Measurements from ENCODE around the gene MYL3.

MYL3 gene

DNA sequence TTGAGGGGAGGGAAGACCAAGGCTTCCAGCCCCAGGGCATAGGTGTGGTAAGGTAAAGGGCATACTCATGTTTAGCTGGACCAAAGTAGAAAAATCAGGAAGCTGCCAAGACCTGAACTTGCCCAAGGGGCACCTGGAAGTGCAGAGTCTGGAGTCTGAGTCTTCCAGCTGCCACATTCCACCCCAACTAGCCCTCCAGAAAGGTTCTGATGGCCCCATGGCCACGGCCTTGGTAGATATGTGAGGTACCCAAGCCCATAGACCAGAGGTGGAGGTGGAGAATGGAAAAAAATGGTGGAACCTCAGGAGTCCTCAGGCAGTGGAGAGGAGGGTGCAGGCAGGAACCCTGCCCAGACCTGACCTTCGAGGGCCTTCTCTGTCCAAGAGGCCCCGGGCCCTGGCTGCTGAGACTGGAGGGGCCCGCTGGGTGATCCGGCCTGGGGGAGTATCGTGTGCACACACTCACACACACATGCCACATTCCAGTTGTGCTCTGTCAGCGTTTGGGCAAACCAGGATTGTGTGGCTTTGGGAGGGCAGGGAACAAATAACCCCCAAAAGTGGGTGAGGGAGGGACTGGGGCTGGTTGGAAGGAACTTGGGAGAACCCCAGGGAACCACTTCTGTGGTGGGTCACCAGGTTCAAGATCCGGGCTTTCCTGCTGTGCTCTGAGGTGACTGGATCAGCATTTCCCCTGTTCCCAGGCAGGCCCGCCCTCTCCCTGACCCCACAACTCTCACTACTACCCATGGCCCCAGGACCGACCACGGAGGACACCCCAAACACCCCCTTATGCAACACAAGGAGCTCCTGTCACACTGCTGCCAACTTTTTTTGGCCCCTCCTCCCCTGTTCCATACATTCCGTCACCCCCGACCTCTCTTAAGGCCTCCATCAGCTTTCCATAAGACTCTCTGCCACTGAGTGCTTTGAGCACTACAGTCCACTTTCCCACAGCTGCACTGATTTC lies 11.6 kb downstream of the MYL3 start:
- no peak for DNase-seq (ENCODE audit: low read depth in 2 of 2, low spot score in 1 of 2)

DNA sequence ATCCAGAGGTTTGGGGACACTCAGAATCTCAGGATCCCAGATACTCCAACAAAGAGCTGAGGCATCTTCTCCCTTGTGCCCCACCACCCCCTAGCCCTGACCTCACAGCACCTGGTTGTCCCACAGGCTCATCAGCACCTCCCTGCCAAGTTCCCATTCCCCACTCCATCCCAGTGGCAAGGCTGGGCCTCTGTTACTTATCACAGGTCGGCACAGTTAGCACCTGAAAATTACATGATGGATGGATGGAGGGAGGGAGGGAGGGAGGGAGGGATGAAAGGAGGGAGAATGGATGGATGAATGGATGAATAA lies 12.8 kb downstream of the MYL3 start:
- DNase-seq (ENCODE audit: low read depth in 2 of 2, low spot score in 1 of 2): no peak

DNA sequence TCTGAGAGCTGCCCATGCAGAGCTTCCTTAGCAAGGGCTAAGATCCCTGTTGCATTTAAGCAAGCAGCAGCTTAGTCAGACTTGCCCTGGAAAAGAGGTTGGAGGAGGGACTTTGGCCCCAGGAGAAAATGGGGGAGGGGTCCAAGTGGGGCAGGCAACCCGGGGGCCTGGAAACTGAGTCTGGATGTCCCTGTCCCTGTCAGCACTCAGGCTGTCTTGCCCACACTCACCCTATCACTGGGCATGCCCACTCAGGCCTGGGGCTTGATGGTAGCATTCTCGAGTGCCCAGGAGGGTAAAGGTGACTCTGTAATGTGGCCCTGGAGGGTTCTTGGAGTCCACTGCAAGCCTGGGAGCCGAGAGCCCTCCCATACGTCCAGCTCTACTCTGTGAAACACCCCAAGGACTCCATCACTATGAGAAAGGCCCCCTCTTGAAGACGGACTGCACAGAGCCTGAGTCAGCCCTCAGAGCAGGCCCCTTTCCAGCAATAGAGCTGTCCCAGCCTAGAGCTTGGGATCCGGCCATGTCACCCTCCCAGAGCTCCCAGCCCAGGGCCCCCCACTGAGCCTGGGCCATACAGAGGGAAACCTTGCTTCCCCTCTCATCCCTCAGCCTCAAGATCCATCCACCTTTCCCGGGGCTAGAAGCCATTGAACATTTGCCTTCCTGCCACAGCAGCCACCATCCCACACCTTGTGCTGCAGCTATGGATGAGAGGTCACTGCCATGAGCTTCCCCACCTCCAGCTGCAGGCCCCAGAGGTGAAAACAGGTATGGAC lies 13.4 kb downstream of the MYL3 start:
- no peak for DNase-seq (ENCODE audit: low read depth in 2 of 2, low spot score in 1 of 2)

DNA sequence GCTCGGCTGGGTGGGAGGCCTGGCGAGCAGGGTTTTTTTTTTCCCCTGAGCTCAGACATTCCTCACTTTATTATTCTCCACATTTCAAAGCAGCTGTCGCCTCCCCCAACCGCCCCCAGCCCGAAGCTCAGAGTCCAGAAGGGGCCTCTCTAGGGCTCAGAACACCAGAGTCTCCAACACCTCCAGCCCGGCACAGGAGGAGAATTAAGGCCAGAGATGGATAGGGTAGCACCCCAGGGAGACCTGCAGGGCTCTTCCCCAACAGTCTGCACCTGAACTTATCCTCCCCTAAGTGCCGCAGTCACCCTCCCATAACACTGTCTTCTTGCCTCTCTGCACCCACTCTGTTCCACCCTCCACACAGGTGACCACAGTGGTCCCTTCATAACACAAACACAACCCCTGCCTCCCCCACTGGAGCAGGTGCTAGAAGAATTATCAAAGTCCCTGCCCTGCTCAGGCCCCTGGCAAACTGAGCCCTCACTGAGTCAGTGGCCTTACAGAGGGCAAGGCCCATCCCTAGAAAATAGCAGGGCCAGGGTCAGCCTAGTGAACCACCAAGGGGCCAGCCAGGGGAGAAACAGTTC lies 14.1 kb downstream of the MYL3 start:
- no peak for DNase-seq (ENCODE audit: low read depth in 2 of 2, low spot score in 1 of 2)

DNA sequence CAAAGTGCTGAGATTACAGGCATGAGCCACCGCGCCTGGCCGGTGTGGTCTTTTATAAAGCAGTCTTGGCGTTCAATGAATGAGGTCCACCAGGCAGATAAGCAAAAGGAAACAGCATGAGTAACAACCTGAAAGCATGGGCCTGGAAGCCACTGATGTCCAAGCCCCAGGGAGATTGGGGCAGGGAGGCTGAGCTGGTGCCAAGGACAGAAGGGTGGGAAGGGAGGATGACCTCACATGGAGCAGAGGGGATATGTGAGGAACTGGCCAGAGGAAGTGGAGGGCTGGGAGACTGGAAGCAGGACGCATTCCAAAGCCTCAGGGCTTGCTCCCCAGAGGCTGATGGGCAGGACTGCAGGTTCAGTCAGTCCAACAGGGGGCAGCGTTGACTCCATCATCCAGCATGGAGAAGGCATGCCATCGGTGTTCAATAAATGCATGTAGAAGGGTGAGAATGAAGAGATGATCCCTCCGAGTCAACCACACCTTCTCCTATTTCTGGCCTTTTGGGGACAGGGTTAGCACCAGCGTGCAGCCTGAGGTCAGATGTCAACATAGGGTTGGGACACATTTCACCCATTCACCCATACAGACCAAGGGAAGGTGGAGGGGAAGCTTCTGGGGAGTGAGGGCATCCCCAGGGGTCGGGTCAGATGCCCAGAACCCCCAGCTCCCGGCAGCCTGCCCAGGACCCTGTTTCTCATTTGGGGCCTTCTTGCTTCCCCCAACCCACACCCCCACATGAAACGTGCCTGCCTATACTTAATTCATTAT lies 14.8 kb downstream of the MYL3 start:
- no peak for DNase-seq (ENCODE audit: low read depth in 2 of 2, low spot score in 1 of 2)

DNA sequence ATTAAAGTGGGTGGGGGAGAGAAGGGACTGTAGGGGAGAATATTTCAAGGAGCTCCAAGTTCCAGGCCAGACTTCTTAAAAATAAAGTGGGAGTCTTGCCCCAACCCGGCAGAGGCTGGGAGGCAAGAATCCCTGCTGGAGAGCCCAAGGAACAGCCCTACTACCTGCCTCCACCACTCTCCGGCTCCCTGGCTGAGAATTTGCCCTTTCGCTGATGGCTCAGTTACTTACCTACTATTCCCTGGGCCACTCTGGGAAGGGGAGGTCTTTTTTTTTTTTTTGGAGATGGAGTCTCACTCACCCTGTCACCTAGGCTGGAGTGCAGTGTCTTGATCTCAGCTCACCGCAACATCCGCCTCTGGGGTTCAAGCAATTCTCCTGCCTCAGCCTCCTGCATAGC lies 15.5 kb downstream of the MYL3 start:
- no peak for DNase-seq (ENCODE audit: low read depth in 2 of 2, low spot score in 1 of 2)

DNA sequence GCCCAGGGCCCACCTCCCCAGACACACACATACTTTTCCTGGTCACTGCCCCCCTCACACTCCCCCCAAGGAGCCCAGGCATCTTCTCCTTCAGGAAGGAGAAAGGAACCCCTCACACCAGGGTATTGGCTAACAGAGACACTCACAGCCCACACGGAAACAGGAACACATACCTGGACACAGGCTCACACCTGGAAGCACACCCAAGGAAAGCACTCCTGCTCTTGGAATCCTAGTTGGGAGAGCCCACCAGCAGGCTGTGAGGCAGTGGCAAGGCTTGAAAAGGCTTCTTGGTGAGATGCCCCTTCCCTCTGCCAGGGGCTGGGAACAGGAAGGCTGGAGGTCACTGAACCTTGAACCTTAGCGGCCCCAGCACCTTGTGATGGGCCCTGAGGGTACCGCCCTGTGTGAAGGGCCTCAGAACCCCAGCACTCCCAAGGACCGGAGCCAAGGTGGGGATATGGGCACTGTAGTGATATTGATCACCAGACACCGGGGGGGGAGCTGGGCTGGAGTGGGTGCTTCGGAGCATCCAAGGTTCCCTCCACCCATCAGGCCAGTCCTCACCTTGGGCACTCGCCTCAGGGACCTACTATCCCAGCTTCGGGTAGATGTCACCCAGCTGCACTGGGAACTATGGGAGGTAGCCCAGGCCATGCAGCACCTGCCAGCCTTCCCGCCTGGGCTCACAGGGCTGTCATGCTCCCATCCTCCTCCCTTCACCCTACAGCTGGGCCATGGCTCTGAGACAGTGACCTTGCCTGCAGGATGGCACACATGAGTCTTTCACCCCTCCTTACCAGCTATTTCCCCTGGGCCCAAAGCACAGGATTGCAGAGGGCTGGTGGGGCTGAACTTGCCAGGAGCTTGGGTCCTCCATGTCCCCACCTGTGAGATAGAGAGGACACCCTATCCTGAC lies 16.4 kb downstream of the MYL3 start:
- DNase-seq (ENCODE audit: low read depth in 2 of 2, low spot score in 1 of 2): no peak

DNA sequence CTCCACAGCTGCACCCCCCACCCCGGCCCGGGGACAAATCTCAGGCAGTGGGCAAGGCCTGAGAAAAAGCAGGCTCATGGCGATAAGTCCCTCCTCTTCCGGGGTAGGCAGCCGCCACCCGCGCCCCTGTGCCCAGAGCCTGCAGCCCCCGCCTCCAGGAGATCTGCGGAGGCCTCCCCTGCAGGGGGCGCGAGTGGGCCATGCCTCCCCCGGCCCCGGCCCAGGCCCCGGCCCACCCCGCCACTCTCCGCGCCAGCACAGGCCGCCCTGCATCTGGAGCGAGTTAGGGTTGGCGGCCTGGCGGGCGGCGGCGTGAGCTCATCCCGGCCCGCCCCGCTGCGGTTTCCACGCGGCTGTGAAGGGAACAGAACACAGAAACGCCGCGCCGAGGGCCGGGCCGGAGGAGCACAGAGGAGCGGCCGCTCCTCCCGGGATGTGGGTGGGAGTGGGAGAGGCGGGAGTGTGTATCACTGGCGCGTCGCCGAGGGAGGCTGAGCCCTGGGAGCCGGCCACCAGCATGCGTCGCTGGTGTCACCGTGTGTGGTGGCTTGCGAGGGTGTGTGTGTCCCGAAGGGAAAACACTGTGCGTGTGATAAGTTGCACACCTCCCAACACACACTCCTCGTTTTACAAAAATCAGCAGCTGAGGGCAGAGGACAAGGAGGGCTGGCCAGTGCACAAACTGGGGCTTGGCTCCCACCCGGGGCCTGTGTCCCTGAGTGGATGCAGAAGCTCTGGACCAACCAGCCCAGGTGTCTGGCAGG lies 17.2 kb downstream of the MYL3 start:
- DNase-seq (ENCODE audit: low read depth in 2 of 2, low spot score in 1 of 2): peak; percentile 32 to 49

DNA sequence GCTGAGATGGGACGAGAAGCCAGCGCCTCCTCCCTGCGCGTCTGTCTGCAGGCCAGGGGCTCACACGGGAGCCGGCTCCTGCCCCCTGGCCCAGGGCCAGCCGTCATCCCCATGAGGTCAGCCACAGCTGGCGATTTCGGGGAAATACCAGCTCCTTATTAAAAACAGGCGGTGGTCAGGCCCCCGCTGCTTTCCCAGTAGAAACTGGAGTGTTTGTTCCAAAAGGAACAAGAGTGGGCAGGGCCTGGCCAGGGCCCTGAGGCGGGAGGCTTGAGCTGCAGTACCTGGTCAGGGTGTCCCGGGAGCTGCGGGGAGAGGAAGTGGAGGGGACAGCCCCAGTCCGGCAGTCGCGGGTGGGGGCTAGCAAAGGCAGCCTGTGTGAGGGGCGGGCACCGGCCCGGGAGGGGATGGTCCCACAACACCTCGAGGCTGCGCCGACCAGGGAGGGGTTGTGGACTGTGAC lies 17.8 kb downstream of the MYL3 start:
- DNase-seq (ENCODE audit: low read depth in 2 of 2, low spot score in 1 of 2): peak in 1 of 2 donors; percentile 14

DNA sequence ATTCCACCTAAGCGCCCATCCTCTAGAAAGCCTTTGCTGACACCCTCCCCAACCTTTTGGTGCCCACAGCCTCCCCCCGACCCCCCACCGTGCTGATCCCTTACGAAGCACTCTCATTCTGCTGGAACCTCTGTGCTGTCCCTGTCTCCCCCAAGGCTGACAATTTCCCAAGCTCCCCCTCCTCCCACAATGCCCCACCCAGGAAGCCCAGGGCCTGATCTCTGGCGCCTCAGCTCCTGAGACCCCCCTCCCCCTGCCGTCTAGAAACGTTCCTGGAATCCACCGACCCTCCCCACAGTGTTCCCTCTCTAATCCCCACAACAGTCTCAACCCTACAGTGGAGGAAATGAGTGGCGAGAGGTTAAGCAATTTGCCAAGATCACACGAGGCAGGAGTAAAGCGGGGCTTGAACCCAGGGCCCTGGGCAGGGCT lies 18.3 kb downstream of the MYL3 start:
- no peak for DNase-seq (ENCODE audit: low read depth in 2 of 2, low spot score in 1 of 2)

DNA sequence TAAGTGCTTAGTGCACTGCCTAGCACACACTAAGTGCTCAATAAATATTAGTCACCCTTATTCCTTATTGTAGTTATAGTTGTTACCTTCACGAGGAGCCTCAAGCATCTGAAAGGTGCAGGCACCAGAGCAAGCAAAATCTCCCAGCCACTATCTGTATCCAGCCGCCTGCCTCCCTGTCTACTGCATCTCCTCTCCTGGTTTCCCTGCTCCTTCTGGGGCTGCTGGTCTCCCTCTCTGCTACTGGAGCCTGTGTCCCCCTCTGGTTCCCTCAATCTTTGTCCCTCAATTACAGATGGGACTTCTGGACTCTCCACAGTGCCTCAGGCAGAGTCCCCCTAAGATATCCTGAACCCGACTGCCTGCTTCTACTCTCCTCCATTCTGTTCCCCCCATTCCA lies 18.8 kb downstream of the MYL3 start:
- DNase-seq (ENCODE audit: low read depth in 2 of 2, low spot score in 1 of 2): no peak

DNA sequence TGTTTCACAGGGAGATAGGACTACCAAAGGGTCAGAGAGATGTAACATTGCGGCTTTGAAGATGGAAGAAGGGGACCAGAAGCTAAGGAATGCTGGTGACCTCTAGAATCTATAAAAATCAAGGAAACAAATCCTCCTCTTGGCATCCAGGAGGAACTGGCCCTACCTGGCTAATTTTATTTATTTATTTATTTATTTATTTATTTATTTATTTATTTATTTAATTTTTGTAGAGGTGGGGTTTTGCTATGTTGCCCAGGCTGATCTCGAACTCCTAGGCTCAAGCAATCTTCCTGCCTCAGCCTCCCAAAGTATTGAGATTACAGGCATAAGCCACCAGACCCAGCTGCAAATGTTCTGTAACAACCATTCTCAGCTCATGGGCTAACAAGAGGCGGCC lies 19.7 kb downstream of the MYL3 start:
- DNase-seq (ENCODE audit: low read depth in 2 of 2, low spot score in 1 of 2): no peak

DNA sequence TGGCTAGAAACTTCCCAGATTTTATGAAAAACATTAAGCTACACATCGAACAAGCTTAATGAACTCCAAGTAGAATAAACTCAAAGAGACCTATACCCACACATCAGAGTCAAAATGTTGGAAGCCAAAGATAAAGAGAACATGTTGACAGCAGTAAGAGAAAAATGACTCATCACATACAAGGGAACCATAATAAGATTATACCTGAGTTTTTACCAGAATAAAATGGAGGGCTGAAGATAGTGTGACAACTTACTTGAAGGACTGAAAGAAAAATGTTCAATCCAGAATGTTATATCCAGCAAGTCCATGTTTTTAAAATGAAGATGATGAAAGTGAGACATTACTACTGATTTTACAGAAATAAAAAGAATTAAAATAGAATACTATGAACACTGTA lies 22.8 kb downstream of the MYL3 start:
- DNase-seq (ENCODE audit: low read depth in 2 of 2, low spot score in 1 of 2): no peak

DNA sequence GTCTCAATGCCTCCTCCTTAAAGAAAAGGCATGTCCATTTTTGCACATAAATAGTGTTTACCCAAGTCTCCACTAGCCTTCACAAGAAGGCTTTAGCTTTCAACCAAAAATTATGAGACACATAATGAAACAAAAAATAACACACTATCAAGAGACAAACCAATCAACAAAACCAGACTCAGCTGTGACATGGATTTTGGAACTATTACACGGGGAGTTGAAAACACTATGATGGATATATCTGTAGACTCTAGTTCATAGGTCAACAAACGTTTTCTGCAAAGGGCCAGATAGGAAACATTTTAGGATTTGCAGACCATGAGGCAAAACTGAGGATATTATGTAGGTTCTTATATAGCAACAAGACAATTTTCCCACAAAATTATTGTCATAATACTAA lies 24.9 kb downstream of the MYL3 start:
- no peak for DNase-seq (ENCODE audit: low read depth in 2 of 2, low spot score in 1 of 2)

DNA sequence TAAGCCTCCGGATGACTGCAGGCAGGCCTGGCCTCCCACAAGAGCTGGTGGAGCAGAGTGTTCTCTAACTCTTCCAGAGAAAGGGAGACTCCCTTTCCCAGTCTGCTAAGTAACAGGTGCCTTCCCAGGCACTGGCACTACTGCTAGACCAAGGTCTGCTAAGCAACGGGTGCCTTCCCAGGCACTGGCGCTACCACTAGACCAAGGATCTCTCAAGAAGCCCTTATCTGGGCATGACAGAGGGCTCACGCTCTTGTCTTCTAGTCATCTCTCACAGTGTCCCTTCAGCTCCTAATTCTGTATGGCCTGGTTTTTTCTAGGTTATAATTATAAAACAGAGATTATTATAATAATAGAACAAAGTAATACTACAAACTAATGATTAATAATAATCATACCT lies 27.8 kb downstream of the MYL3 start:
- no peak for DNase-seq (ENCODE audit: low read depth in 2 of 2, low spot score in 1 of 2)

DNA sequence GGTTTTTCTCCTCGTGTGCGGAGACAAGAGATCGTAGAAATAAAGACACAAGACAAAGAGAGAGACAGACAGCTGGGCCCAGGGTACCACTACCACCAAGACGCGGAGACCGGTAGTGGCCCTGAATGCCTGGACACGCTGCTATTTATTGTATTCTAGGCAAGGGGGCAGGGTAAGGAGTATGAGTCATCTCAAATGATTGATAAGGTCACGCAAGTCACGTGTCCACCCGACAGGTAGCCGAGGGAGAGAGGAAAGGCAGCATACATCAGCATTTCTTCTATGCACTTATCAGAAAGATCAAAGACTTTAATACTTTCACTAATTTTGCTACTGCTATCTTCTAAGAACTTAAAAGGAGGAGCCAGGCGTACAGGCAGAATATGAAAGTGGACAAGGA lies 28.2 kb downstream of the MYL3 start:
- DNase-seq (ENCODE audit: low read depth in 2 of 2, low spot score in 1 of 2): no peak

DNA sequence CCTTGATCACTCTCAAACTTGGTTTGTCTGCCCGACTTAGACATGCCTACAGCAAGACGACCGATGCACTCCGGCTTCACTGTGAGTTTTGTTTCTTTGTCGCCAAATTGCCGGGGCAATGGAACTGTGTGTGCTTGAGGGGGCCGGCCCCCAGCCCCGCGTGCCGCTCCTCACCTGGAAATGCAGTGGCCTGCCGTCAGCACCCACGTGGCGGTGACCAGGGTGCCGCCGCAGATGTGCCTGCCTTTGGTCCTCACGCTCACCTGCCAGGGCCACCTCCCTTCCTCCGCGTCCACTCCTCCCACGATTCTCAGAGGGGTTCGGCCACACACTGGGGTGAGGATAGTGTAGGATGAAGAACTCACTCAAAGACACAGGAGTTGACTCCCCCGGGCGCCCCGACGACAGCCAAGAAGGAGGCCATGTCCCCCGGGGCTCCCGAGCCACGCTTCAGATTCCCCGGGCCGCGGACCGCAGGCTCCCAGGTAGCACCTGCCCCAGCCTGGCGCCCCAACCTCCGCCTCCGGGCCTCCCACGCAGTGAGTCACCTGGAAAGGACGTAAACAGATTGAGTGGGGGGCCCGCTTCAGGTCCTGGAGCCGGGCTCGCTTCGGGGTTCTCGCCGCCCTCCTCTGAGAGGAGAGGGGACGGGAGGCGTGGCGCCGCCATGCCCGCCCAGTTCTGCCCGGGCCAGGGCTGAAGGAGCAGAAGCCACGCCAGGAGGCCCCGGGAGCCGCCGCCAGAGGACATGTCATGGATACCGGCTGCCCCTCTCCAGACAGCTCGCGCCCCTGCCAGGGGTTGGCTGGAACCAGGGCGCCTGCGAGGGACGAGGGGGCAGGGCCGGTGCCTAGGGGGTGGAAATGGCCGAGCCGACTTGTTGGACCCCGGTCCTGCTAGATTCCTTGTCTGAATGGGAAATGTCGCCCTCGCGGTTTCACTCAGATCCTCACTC lies 29.6 kb downstream of the MYL3 start:
- no peak for DNase-seq (ENCODE audit: low read depth in 2 of 2, low spot score in 1 of 2)

DNA sequence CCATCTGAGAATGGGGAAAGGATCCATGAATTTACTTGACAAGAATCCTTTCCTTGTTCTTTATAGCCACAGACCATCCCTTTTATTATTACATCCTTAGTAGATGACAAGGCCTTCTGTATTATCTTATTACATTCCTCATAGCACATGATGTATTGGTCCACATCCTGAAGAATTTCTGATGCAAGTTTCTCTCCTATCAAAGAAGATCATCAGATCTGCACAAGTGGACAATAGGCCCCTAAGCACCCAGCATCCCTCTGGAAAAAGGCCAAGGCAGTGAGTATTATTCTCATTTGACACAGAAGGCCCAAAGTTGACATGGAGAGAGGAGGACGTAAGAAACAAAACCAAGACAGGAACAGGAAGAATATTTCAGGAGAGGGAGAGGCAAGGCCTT lies 31.4 kb downstream of the MYL3 start:
- no peak for DNase-seq (ENCODE audit: low read depth in 2 of 2, low spot score in 1 of 2)

Measured in stimulated activated CD8-positive, alpha-beta memory T cell treated with anti-CD3 and anti-CD28 coated beads, Interleukin-4, amount 100 ng/mL, for 1 hour (primary cell).